H9 (cell line): ENCODE data around the gene KRT77. TPM values are rescaled to one million over a fixed set of nuclear protein-coding genes. Genes with fewer than 3 reads are reported as not detected.

Experiments
- DNase-seq: peaks from one replicate; pipeline ENCODE4 v3.0.0-alpha.2; 2017
- H2AFZ ChIP-seq: one replicate; pipeline ENCODE4 v1.6.1; 2013; ENCODE audit warnings: mild to moderate bottlenecking, low read length, control low read depth, moderate library complexity
- H2AK5ac ChIP-seq: 2 replicates; pipeline ENCODE4 v1.6.1; 2013; ENCODE audit warnings: low read length, control low read depth, mixed read lengths; ENCODE audit not compliant: insufficient read length
- H2BK120ac ChIP-seq: one replicate; pipeline ENCODE4 v1.6.1; 2013; ENCODE audit warnings: low read depth, mild to moderate bottlenecking, low read length, control low read depth, inconsistent platforms; ENCODE audit not compliant: poor library complexity, severe bottlenecking
- H2BK12ac ChIP-seq: 2 replicates; pipeline ENCODE4 v1.6.1; 2013; ENCODE audit warnings: low read length, control low read depth, mixed read lengths, low read depth; ENCODE audit not compliant: insufficient read length
- H2BK15ac ChIP-seq: 2 replicates; pipeline ENCODE4 v1.6.1; 2013; ENCODE audit warnings: low read depth, low read length, control low read depth
- H2BK20ac ChIP-seq: one replicate; pipeline ENCODE4 v1.6.1; 2013; ENCODE audit warnings: low read depth, mild to moderate bottlenecking, low read length, control low read depth, inconsistent platforms; ENCODE audit not compliant: poor library complexity, severe bottlenecking
- H2BK5ac ChIP-seq: 2 replicates; pipeline ENCODE4 v1.6.1; 2013; ENCODE audit warnings: low read length, control low read depth, mixed read lengths; ENCODE audit not compliant: insufficient read length
- H3K14ac ChIP-seq: 2 replicates; pipeline ENCODE4 v1.6.1; 2013; ENCODE audit warnings: low read length, control low read depth; ENCODE audit not compliant: insufficient read depth
- H3K18ac ChIP-seq: 2 replicates; pipeline ENCODE4 v1.6.1; 2013; ENCODE audit warnings: low read depth, mild to moderate bottlenecking, mixed read lengths, low read length, control low read depth; ENCODE audit not compliant: insufficient read length
- H3K23ac ChIP-seq: 2 replicates; pipeline ENCODE4 v1.6.1; 2013; ENCODE audit warnings: low read length, control low read depth, mixed read lengths, low read depth; ENCODE audit not compliant: insufficient read length
- H3K23me2 ChIP-seq: 2 replicates; pipeline ENCODE4 v1.6.1; 2013; ENCODE audit warnings: low read depth, mild to moderate bottlenecking, mixed read lengths, low read length, control low read depth; ENCODE audit not compliant: insufficient read length, poor library complexity, severe bottlenecking
- H3K27ac ChIP-seq: 2 replicates; pipeline ENCODE4 v1.5.1; 2013; ENCODE audit warnings: low read length, control low read depth, mixed read lengths, low read depth; ENCODE audit not compliant: insufficient read length
- H3K27me3 ChIP-seq: 2 replicates; pipeline ENCODE4 v1.6.1; 2013; ENCODE audit warnings: low read length, control low read depth, inconsistent platforms; ENCODE audit not compliant: insufficient read depth
- H3K4ac ChIP-seq: 2 replicates; pipeline ENCODE4 v1.6.1; 2013; ENCODE audit warnings: low read depth, mild to moderate bottlenecking, control low read depth, inconsistent platforms, low read length, moderate library complexity
- H3K4me1 ChIP-seq: 2 replicates; pipeline ENCODE4 v1.6.1; 2013; ENCODE audit warnings: low read length, control low read depth, inconsistent platforms; ENCODE audit not compliant: insufficient read depth
- H3K4me2 ChIP-seq: 2 replicates; pipeline ENCODE4 v1.6.1; 2013; ENCODE audit warnings: low read length, control low read depth, mixed read lengths; ENCODE audit not compliant: insufficient read length, insufficient read depth
- H3K56ac ChIP-seq: 2 replicates; pipeline ENCODE4 v1.6.1; 2013; ENCODE audit warnings: low read depth, mild to moderate bottlenecking, mixed read lengths, low read length, control low read depth; ENCODE audit not compliant: insufficient read length
- H3K79me1 ChIP-seq: 2 replicates; pipeline ENCODE4 v1.6.1; 2013; ENCODE audit warnings: low read depth, mild to moderate bottlenecking, moderate library complexity, low read length, control low read depth, inconsistent platforms; ENCODE audit not compliant: insufficient read depth, poor library complexity, severe bottlenecking
- H3K79me2 ChIP-seq: 2 replicates; pipeline ENCODE4 v1.6.1; 2013; ENCODE audit warnings: low read length, control low read depth, inconsistent platforms; ENCODE audit not compliant: insufficient read depth
- H3K9ac ChIP-seq: 2 replicates; pipeline ENCODE4 v1.6.1; 2013; ENCODE audit warnings: low read length, control low read depth, mixed read lengths; ENCODE audit not compliant: insufficient read length; ENCODE audit errors: extremely low read depth
- H3K9me3 ChIP-seq: one replicate; pipeline ENCODE4 v1.6.1; 2013; ENCODE audit warnings: low read depth, low read length, inconsistent platforms; ENCODE audit not compliant: control insufficient read depth
- H3T11ph ChIP-seq: one replicate; pipeline ENCODE4 v1.6.1; 2013; ENCODE audit warnings: mild to moderate bottlenecking, low read length, control low read depth, inconsistent platforms
- H4K20me1 ChIP-seq: one replicate; pipeline ENCODE4 v1.6.1; 2013; ENCODE audit not compliant: control insufficient read depth, insufficient read length, insufficient read depth
- H4K5ac ChIP-seq: 2 replicates; pipeline ENCODE4 v1.6.1; 2013; ENCODE audit warnings: low read depth, mild to moderate bottlenecking, mixed read lengths, low read length, control low read depth; ENCODE audit not compliant: insufficient read length
- H4K8ac ChIP-seq: replicated peaks from 2 replicates; pipeline ENCODE4 v1.6.1; 2013; ENCODE audit warnings: low read length, control low read depth, mixed read lengths, low read depth; ENCODE audit not compliant: insufficient read length
- H4K91ac ChIP-seq: 2 replicates; pipeline ENCODE4 v1.6.1; 2013; ENCODE audit warnings: low read depth, mild to moderate bottlenecking, moderate library complexity, mixed read lengths, low read length, control low read depth; ENCODE audit not compliant: insufficient read length
- H3K27ac Mint-ChIP-seq, 3 experiments: 2 replicates in 2 of 3; 3 replicates in 1 of 3; pipeline ENCODE4 v1.8.0; 2020 to 2021; ENCODE audit warnings: mixed read lengths in 3 of 3, mild to moderate bottlenecking in 1 of 3, moderate library complexity in 1 of 3
- H3K27me3 Mint-ChIP-seq: 2 replicates; pipeline ENCODE4 v1.8.0; 2021; ENCODE audit warnings: low read depth, mild to moderate bottlenecking, moderate library complexity, mixed read lengths
- H3K36me3 Mint-ChIP-seq, 3 experiments: 2 replicates in 2 of 3; 3 replicates in 1 of 3; pipeline ENCODE4 v1.8.0; 2020 to 2021; ENCODE audit warnings: low read depth in 3 of 3, mixed read lengths in 3 of 3; ENCODE audit not compliant: insufficient read depth in 1 of 3
- H3K4me1 Mint-ChIP-seq, 2 experiments: 2 replicates each; pipeline ENCODE4 v1.8.0; 2020; ENCODE audit warnings: mixed read lengths in 2 of 2
- H3K4me3 Mint-ChIP-seq, 2 experiments: 2 replicates in 1 of 2; 3 replicates in 1 of 2; pipeline ENCODE4 v1.8.0; 2020 to 2021; ENCODE audit warnings: mild to moderate bottlenecking in 2 of 2, mixed read lengths in 2 of 2, moderate library complexity in 1 of 2
- H3K9me3 Mint-ChIP-seq, 2 experiments: 2 replicates in 1 of 2; 3 replicates in 1 of 2; pipeline ENCODE4 v1.8.0; 2020; ENCODE audit warnings: mild to moderate bottlenecking in 2 of 2, mixed read lengths in 2 of 2, moderate library complexity in 1 of 2
- WGBS: extraction: QIAGEN DNeasy Blood & Tissue Kit; methylation state at CpG from one replicate; pipeline ENCODE4 v1.1.7; 2013; ENCODE audit warnings: missing lambda C conversion rate, low lambda C conversion rate, mixed read lengths; ENCODE audit not compliant: insufficient read length; ENCODE audit errors: extremely low coverage; 5-methylcytosine and 5-hydroxymethylcytosine counted together
- total RNA-seq: library from RNA; stranded (reverse); gene quantifications from 2 replicates; pipeline ENCODE4 v1.2.1, GENCODE V29; 2021
- TF ChIP-seq, protein P1 (sequence below): fragments of 200-600 bp; sonication (generic); conservative IDR thresholded peaks from 3 replicates; pipeline ENCODE4 v1.8.0; 2021; ENCODE audit warnings: antibody characterized with exemption, mild to moderate bottlenecking

KRT77 gene
- total RNA-seq, 1 experiment from 2014 or later = not detected

GRCh38 chr12:52684431-52684830, 18.9 kb downstream of the KRT77 start:
- Mint-ChIP-seq H3K4me3 (no peak overlapping the region), H3K4me1 (peaks cover 0 to 5% of the 10 kb centered on the region in 2 experiments; a peak in 2 of 4 replicates), H3K27me3 (peaks cover 59% of the 10 kb centered on the region), H3K9me3 (no peaks in the 10 kb centered on the region), H3K27ac (no peak overlapping the region), H3K36me3 (no peaks in the 10 kb centered on the region)
- Histone ChIP-seq H4K5ac (no peak overlapping the region), H2AFZ (no peak overlapping the region), H3K23ac (no peak overlapping the region), H3K18ac (no peak overlapping the region), H2BK5ac (no peak overlapping the region), H3K23me2 (no peaks in the 10 kb centered on the region), H3K4me2 (no peak overlapping the region), H3K4ac (no peak overlapping the region), H3K56ac (no peak overlapping the region), H3K27me3 (no peaks in the 10 kb centered on the region; the same call in 1 of the 2 replicates), H3K14ac (no peak overlapping the region; the same call in 1 of the 2 replicates), H2BK20ac (no peak overlapping the region), H3K4me1 (no peaks in the 10 kb centered on the region), H4K91ac (no peak overlapping the region), H3T11ph (no peak overlapping the region), H2AK5ac (no peak overlapping the region), H3K27ac (no peak overlapping the region), H3K9me3 (no peaks in the 10 kb centered on the region), H3K9ac (no peak overlapping the region), H2BK15ac (no peak overlapping the region), H3K79me1 (no peaks in the 10 kb centered on the region), H2BK12ac (no peak overlapping the region), H3K79me2 (no peaks in the 10 kb centered on the region), H2BK120ac (no peak overlapping the region), H4K20me1 (no peaks in the 10 kb centered on the region), H4K8ac (no peak overlapping the region)
- whole genome bisulfite sequencing = no CpG with 5 or more reads among the region's 2 CpGs
- TF ChIP-seq, protein P1, sequence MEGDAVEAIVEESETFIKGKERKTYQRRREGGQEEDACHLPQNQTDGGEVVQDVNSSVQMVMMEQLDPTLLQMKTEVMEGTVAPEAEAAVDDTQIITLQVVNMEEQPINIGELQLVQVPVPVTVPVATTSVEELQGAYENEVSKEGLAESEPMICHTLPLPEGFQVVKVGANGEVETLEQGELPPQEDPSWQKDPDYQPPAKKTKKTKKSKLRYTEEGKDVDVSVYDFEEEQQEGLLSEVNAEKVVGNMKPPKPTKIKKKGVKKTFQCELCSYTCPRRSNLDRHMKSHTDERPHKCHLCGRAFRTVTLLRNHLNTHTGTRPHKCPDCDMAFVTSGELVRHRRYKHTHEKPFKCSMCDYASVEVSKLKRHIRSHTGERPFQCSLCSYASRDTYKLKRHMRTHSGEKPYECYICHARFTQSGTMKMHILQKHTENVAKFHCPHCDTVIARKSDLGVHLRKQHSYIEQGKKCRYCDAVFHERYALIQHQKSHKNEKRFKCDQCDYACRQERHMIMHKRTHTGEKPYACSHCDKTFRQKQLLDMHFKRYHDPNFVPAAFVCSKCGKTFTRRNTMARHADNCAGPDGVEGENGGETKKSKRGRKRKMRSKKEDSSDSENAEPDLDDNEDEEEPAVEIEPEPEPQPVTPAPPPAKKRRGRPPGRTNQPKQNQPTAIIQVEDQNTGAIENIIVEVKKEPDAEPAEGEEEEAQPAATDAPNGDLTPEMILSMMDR = no peak
- DNase-seq = no peak
